Measurements from ENCODE around the gene ARFGAP2. TPM values are rescaled to one million over a fixed set of nuclear protein-coding genes. Genes with fewer than 3 reads are reported as not detected.

The ARFGAP2 gene
- total RNA-seq, 2 experiments from 2014 or later = 89.6 to 102 TPM

GRCh38 chr11:47144541-47144940 lies 32.1 kb downstream of the ARFGAP2 start:
- no peak overlapping the region for H3K4me3 Mint-ChIP-seq
- no peaks in the 10 kb centered on the region for H3K4me1 Mint-ChIP-seq (ENCODE audit: low read depth)
- ChIA-PET CTCF (no interaction called here), POLR2A (no interaction called here)
- no peaks in the 10 kb centered on the region for H3K36me3 Mint-ChIP-seq (ENCODE audit: low read depth)
- no peaks in the 10 kb centered on the region for H3K9me3 Mint-ChIP-seq (ENCODE audit: insufficient read depth)
- DNase-seq (no peak), ATAC-seq (no peak)
- no peak overlapping the region for H3K27ac Mint-ChIP-seq
- no peaks in the 10 kb centered on the region for H3K27me3 Mint-ChIP-seq (ENCODE audit: low read depth)

GRCh38 chr11:47143322-47143721 lies 33.4 kb downstream of the ARFGAP2 start:
- Mint-ChIP-seq H3K36me3 (ENCODE audit: low read depth) (no peaks in the 10 kb centered on the region), H3K4me3 (no peak overlapping the region), H3K27me3 (ENCODE audit: low read depth) (no peaks in the 10 kb centered on the region), H3K4me1 (ENCODE audit: low read depth) (peaks cover 5% of the 10 kb centered on the region), H3K27ac (no peak overlapping the region), H3K9me3 (ENCODE audit: insufficient read depth) (no peaks in the 10 kb centered on the region)
- ChIA-PET CTCF (interaction anchor here (0.7 to 1.6 kb wide), 2 partner anchors 8 to 116 kb away, joined by 3 read pairs; no protein-coding TSS in a partner anchor), POLR2A (no interaction called here)
- DNase-seq = no peak
- no peak for ATAC-seq

- ATAC-seq (no peak), DNase-seq (no peak)
- Mint-ChIP-seq H3K27ac (no peak overlapping the region), H3K27me3 (ENCODE audit: low read depth) (no peaks in the 10 kb centered on the region), H3K4me3 (no peak overlapping the region), H3K9me3 (ENCODE audit: insufficient read depth) (no peaks in the 10 kb centered on the region), H3K36me3 (ENCODE audit: low read depth) (peaks cover 2% of the 10 kb centered on the region), H3K4me1 (ENCODE audit: low read depth) (peaks cover 5% of the 10 kb centered on the region)
- ChIA-PET CTCF (interaction anchor here (0.8 to 2.5 kb wide), 4 partner anchors 10 to 46 kb away, joined by 3 to 11 read pairs (median 3); no protein-coding TSS in a partner anchor), POLR2A (no interaction called here)
Observed at GRCh38 chr11:47139878-47140277, 36.8 kb downstream of the ARFGAP2 start.

- no peaks in the 10 kb centered on the region for H3K9me3 Mint-ChIP-seq (ENCODE audit: insufficient read depth)
- no peaks in the 10 kb centered on the region for H3K27me3 Mint-ChIP-seq (ENCODE audit: low read depth)
- ATAC-seq = no peak
- H3K4me1 Mint-ChIP-seq (ENCODE audit: low read depth) = peaks cover 5% of the 10 kb centered on the region
- no peak overlapping the region for H3K4me3 Mint-ChIP-seq
- H3K27ac Mint-ChIP-seq = no peak overlapping the region
- no peak for DNase-seq
- ChIA-PET CTCF (no interaction called here), POLR2A (interaction anchor here (0.6 kb wide), 1 partner anchor 208 kb away, joined by 3 read pairs; no protein-coding TSS in a partner anchor)
- H3K36me3 Mint-ChIP-seq (ENCODE audit: low read depth) = peaks cover 2% of the 10 kb centered on the region
Observed at GRCh38 chr11:47137476-47137875, 39.2 kb downstream of the ARFGAP2 start.

- no peak overlapping the region for H3K4me3 Mint-ChIP-seq
- peaks cover 2% of the 10 kb centered on the region for H3K36me3 Mint-ChIP-seq (ENCODE audit: low read depth)
- no peaks in the 10 kb centered on the region for H3K27me3 Mint-ChIP-seq (ENCODE audit: low read depth)
- CTCF ChIA-PET = no interaction called here
- ATAC-seq = no peak
- POLR2A ChIA-PET = no interaction called here
- no peaks in the 10 kb centered on the region for H3K9me3 Mint-ChIP-seq (ENCODE audit: insufficient read depth)
- no peak overlapping the region for H3K27ac Mint-ChIP-seq
- no peak for DNase-seq
- peaks cover 5% of the 10 kb centered on the region for H3K4me1 Mint-ChIP-seq (ENCODE audit: low read depth)
Observed at GRCh38 chr11:47136921-47137320, 39.8 kb downstream of the ARFGAP2 start.

- Mint-ChIP-seq H3K4me1 (ENCODE audit: low read depth) (peaks cover 5% of the 10 kb centered on the region), H3K27ac (no peak overlapping the region), H3K36me3 (ENCODE audit: low read depth) (peaks cover 2% of the 10 kb centered on the region), H3K4me3 (no peak overlapping the region), H3K9me3 (ENCODE audit: insufficient read depth) (no peaks in the 10 kb centered on the region), H3K27me3 (ENCODE audit: low read depth) (no peaks in the 10 kb centered on the region)
- ChIA-PET CTCF (no interaction called here), POLR2A (no interaction called here)
- no peak for ATAC-seq
- no peak for DNase-seq
Observed at GRCh38 chr11:47136327-47136726, 40.4 kb downstream of the ARFGAP2 start.

- ATAC-seq (no peak), DNase-seq (no peak)
- Mint-ChIP-seq H3K36me3 (ENCODE audit: low read depth) (peaks cover 2% of the 10 kb centered on the region), H3K9me3 (ENCODE audit: insufficient read depth) (no peaks in the 10 kb centered on the region), H3K27ac (no peak overlapping the region), H3K27me3 (ENCODE audit: low read depth) (no peaks in the 10 kb centered on the region), H3K4me3 (no peak overlapping the region), H3K4me1 (ENCODE audit: low read depth) (no peaks in the 10 kb centered on the region)
- ChIA-PET CTCF (interaction anchor here (2.4 kb wide), 1 partner anchor 19 kb away, joined by 11 read pairs; no protein-coding TSS in a partner anchor), POLR2A (no interaction called here)
Observed at GRCh38 chr11:47132981-47133380, 43.7 kb downstream of the ARFGAP2 start.

GRCh38 chr11:47132490-47132889 lies 44.2 kb downstream of the ARFGAP2 start:
- no peaks in the 10 kb centered on the region for H3K36me3 Mint-ChIP-seq (ENCODE audit: low read depth)
- no peak overlapping the region for H3K4me3 Mint-ChIP-seq
- H3K9me3 Mint-ChIP-seq (ENCODE audit: insufficient read depth) = no peaks in the 10 kb centered on the region
- POLR2A ChIA-PET = no interaction called here
- no peak for ATAC-seq
- H3K27ac Mint-ChIP-seq = no peak overlapping the region
- no peaks in the 10 kb centered on the region for H3K27me3 Mint-ChIP-seq (ENCODE audit: low read depth)
- H3K4me1 Mint-ChIP-seq (ENCODE audit: low read depth) = no peaks in the 10 kb centered on the region
- CTCF ChIA-PET = interaction anchor here (1.5 to 2.4 kb wide), 2 partner anchors 20 to 170 kb away, joined by 3 to 11 read pairs; no protein-coding TSS in a partner anchor
- no peak for DNase-seq

GRCh38 chr11:47131136-47131535 lies 45.5 kb downstream of the ARFGAP2 start:
- ChIA-PET POLR2A (no interaction called here), CTCF (interaction anchor here (1.5 to 2.4 kb wide), 2 partner anchors 21 to 168 kb away, joined by 3 to 11 read pairs; no protein-coding TSS in a partner anchor)
- ATAC-seq (no peak), DNase-seq (no peak)
- no peaks in the 10 kb centered on the region for H3K36me3 Mint-ChIP-seq (ENCODE audit: low read depth)
- no peak overlapping the region for H3K27ac Mint-ChIP-seq
- H3K27me3 Mint-ChIP-seq (ENCODE audit: low read depth) = no peaks in the 10 kb centered on the region
- no peaks in the 10 kb centered on the region for H3K9me3 Mint-ChIP-seq (ENCODE audit: insufficient read depth)
- H3K4me1 Mint-ChIP-seq (ENCODE audit: low read depth) = no peaks in the 10 kb centered on the region
- H3K4me3 Mint-ChIP-seq = no peak overlapping the region

GRCh38 chr11:47130543-47130942 lies 46.1 kb downstream of the ARFGAP2 start:
- no peak overlapping the region for H3K27ac Mint-ChIP-seq
- ChIA-PET POLR2A (no interaction called here), CTCF (interaction anchor here (2.4 kb wide), 1 partner anchor 22 kb away, joined by 11 read pairs; no protein-coding TSS in a partner anchor)

GRCh38 chr11:47127213-47127612 lies 49.5 kb downstream of the ARFGAP2 start:
- H3K27me3 Mint-ChIP-seq (ENCODE audit: low read depth) = no peaks in the 10 kb centered on the region
- POLR2A ChIA-PET = no interaction called here
- H3K4me3 Mint-ChIP-seq = no peak overlapping the region
- DNase-seq = no peak
- CTCF ChIA-PET = no interaction called here
- no peaks in the 10 kb centered on the region for H3K4me1 Mint-ChIP-seq (ENCODE audit: low read depth)
- no peaks in the 10 kb centered on the region for H3K9me3 Mint-ChIP-seq (ENCODE audit: insufficient read depth)
- no peak overlapping the region for H3K27ac Mint-ChIP-seq
- no peaks in the 10 kb centered on the region for H3K36me3 Mint-ChIP-seq (ENCODE audit: low read depth)
- no peak for ATAC-seq

More at GRCh38 chr11:47130543-47130942, 46.1 kb downstream of the ARFGAP2 start:
- ATAC-seq (no peak), DNase-seq (no peak)
- Mint-ChIP-seq H3K27me3 (ENCODE audit: low read depth) (no peaks in the 10 kb centered on the region), H3K4me3 (no peak overlapping the region), H3K36me3 (ENCODE audit: low read depth) (no peaks in the 10 kb centered on the region), H3K9me3 (ENCODE audit: insufficient read depth) (no peaks in the 10 kb centered on the region), H3K4me1 (ENCODE audit: low read depth) (no peaks in the 10 kb centered on the region)

- no peaks in the 10 kb centered on the region for H3K9me3 Mint-ChIP-seq (ENCODE audit: insufficient read depth)
- no peaks in the 10 kb centered on the region for H3K4me1 Mint-ChIP-seq (ENCODE audit: low read depth)
- no peaks in the 10 kb centered on the region for H3K36me3 Mint-ChIP-seq (ENCODE audit: low read depth)
- H3K4me3 Mint-ChIP-seq = no peak overlapping the region
- no peak overlapping the region for H3K27ac Mint-ChIP-seq
- CTCF ChIA-PET = interaction anchor here (0.6 kb wide), 1 partner anchor 434 kb away, joined by 3 read pairs; no protein-coding TSS in a partner anchor
- no peak for ATAC-seq
- POLR2A ChIA-PET = no interaction called here
- no peaks in the 10 kb centered on the region for H3K27me3 Mint-ChIP-seq (ENCODE audit: low read depth)
- DNase-seq = no peak
Observed at GRCh38 chr11:47125083-47125482, 51.6 kb downstream of the ARFGAP2 start.

GRCh38 chr11:47124675-47125074 lies 52.0 kb downstream of the ARFGAP2 start:
- no peak overlapping the region for H3K27ac Mint-ChIP-seq
- H3K9me3 Mint-ChIP-seq (ENCODE audit: insufficient read depth) = no peaks in the 10 kb centered on the region
- POLR2A ChIA-PET = no interaction called here
- H3K4me3 Mint-ChIP-seq = no peak overlapping the region
- no peak for DNase-seq
- CTCF ChIA-PET = interaction anchor here (0.6 kb wide), 1 partner anchor 433 kb away, joined by 3 read pairs; no protein-coding TSS in a partner anchor
- no peaks in the 10 kb centered on the region for H3K4me1 Mint-ChIP-seq (ENCODE audit: low read depth)
- no peaks in the 10 kb centered on the region for H3K27me3 Mint-ChIP-seq (ENCODE audit: low read depth)
- no peak for ATAC-seq
- H3K36me3 Mint-ChIP-seq (ENCODE audit: low read depth) = no peaks in the 10 kb centered on the region

Data from activated CD8-positive, alpha-beta T cell treated with anti-CD3 and anti-CD28 coated beads, Interleukin-2, amount 10 ng/mL, durations not matched to agents 7 days and 5 days (primary cell).